ENCODE results near the gene ASAP2.
"Not testable (repeated sequence)": the region's sequence is repeated elsewhere in the genome, so short reads cannot be mapped to it uniquely, and the experiment has no call there.

DNA sequence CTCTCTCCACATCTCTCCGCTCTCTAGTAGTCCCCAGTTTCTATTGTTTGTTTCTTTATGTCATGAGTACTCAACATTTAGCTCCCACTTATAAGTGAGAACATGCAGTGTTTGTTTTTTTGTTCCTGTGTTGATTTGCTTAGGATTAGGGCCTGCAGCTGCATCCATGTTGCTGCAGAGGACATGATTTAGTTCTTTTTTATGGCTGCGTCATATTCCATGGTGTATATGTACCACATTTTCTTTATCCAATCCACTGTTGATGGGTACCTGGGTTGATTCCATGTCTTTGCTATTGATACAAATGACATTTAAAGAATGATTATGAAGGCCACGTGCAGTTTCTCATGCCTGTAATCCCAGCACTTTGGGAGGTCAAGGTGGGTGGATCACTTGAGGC is 60.7 kb downstream of the ASAP2 start:
- TF ChIP-seq POLR2A, POLR2AphosphoS5, TAF1 (IDR thresholded peaks at IDR 0.05; ENCODE audit: low read depth, low read length): not testable (repeated sequence)
